ENCODE results near the gene PRMT7. TPM values are rescaled to one million over a fixed set of nuclear protein-coding genes. Genes with fewer than 3 reads are reported as not detected.
A peak's percentile ranks its signal among the peaks of the same experiment; 100 is the strongest.

Gene PRMT7
- total and polyA plus RNA-seq, 10 donors, result 25.0 to 66.4 (median 42.0) TPM

DNA sequence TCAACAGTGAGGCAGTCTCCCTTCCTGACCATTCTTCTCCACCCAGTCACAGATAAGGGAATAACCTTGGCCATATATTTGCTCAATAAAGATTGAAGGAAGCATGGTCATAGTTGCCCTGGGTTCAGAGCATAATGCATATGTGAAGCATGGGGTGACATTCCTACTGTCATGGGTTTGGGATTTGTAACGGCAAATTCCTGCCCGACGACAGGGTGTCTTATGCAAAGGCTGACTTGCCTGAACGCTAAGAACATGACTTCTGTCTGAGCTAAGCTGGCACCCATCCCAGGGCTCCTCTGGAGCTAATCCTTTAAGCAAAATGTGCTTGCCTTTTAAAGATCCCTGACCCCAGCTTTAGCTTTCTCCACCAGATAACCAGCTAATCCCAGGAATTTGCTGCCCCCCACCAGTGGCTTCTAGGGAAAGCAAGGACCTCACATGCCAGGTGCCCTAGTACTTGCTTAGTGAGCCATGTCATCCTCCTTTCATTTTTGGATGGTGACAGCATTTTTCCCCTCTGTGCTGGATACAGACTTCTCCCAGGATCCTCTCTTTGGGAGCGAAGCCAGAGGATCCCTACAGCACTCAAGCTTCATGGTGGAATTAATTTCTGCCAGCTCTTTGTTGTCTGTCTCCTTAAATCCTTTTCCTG is 11.8 kb upstream of the PRMT7 start:
- WGBS, 5 donors, result 75 to 85% (median 82%) methylated on average over 5 of the region's 5 CpGs
- intact Hi-C loops (cut with DNase I; ENCODE audit: low total_unique reads), result no loop called here
- Histone ChIP-seq H3K27me3 (replicated peaks in 1 of 7) (no peaks in the 10 kb centered on the region), H3K4me3 (no peak overlapping the region), H3K4me1 (peaks cover 0 to 50% (median 16%) of the 10 kb centered on the region in 6 donors), H3K27ac (peak overlapping the region in 3 of 8 donors; percentile 5 to 58 (median 13)), H3K36me3 (peaks cover 0 to 100% (median 95%) of the 10 kb centered on the region in 6 donors), H3K9me3 (no peaks in the 10 kb centered on the region)
- DNase-seq, result no peak
- no peak for TF ChIP-seq POLR2AphosphoS5 (IDR thresholded peaks at IDR 0.05)
- no peak for TF ChIP-seq POLR2A (IDR thresholded peaks at IDR 0.05)
- TF ChIP-seq, protein P1, sequence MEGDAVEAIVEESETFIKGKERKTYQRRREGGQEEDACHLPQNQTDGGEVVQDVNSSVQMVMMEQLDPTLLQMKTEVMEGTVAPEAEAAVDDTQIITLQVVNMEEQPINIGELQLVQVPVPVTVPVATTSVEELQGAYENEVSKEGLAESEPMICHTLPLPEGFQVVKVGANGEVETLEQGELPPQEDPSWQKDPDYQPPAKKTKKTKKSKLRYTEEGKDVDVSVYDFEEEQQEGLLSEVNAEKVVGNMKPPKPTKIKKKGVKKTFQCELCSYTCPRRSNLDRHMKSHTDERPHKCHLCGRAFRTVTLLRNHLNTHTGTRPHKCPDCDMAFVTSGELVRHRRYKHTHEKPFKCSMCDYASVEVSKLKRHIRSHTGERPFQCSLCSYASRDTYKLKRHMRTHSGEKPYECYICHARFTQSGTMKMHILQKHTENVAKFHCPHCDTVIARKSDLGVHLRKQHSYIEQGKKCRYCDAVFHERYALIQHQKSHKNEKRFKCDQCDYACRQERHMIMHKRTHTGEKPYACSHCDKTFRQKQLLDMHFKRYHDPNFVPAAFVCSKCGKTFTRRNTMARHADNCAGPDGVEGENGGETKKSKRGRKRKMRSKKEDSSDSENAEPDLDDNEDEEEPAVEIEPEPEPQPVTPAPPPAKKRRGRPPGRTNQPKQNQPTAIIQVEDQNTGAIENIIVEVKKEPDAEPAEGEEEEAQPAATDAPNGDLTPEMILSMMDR (IDR thresholded peaks at IDR 0.05 in 8 of 11, conservative IDR thresholded peaks at IDR 0.05 in 3 of 11), result no peak

DNA sequence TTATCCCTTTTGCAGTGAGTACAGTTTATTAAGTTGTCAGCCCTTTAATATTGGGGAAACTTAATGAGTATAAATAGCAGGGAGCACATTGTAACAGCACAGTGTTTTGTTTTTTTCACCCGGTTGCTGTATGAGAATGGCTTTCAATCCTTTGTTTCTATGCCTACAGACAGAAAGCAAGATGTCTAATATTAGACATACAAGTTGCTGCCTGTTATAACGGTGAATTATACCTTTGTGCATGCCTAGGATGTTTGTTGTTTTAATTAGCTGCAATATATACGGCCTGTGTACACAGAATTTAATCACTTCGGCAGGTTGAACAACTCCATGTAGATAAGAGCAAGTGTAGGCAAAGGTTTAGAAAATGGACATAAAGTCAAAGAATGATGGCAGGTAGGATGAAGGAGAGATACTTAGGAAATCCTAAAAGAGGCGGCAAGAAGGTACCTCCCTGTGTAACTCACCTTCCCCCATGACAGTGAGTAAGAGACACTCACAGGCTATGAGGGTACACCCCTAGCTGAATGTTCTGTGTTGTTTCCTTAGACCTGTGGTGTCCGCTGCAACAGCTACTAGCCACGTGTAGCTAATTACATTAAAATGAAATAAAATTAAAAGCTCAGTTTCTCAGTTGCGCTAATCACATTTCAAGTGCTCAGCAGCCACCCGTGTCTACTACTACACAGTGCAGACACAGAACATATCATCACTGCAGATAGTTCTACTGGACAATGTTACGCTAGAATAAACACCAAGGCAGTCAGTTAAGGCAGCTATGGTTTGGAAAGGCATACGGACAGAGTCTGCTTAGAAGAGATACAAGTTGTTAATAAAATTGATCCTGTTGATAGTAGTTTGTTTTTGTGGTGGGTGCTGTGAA is 11.0 kb upstream of the PRMT7 start:
- TF ChIP-seq, protein P1 (IDR thresholded peaks at IDR 0.05 in 8 of 11, conservative IDR thresholded peaks at IDR 0.05 in 3 of 11), result no peak
- TF ChIP-seq POLR2A (IDR thresholded peaks at IDR 0.05) (no peak), POLR2AphosphoS5 (IDR thresholded peaks at IDR 0.05) (no peak)
- peak overlapping the region in 3 of 8 donors; percentile 44 to 58 (median 51) for H3K27ac ChIP-seq
- 84 to 89% (median 86%) methylated on average over 11 of the region's 11 CpGs for WGBS, 5 donors

DNA sequence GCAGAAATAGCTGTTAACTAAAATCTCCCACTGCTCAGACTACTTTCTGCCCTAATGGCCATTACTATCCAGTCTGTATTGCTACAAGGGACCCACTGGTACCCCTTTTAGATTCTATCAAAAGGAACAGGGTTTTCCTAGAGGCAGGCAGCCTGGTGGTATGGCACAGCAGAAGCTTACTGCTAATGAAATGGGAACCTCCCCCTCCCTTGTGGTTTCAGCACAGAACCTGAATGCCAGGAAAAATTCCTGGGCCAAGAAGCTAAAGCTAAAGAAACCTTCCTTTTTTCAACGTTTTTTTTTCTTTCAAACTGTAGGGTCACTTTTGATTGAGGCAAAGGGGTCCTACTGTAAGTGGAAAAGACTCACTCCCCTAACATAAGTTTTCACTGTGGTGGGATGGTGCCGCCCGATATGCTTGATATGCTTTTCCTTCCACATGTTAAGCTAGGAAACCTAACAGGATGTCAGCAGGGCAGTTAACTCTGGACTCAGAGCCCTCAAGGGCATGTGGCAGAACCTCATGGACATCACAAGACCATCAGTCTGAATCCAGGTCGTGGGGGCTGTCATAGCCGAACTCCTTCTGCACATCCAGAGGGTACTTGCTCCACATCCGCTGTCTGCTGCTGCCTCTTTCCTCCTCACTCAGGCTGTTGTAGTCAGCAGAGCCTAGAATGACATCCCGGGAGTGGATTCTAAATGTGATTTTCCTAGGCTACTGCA is 9.9 kb upstream of the PRMT7 start:
- WGBS, 5 donors, result 57 to 66% (median 59%) methylated on average over 7 of the region's 7 CpGs
- intact Hi-C loops (cut with DNase I; ENCODE audit: low total_unique reads), result no loop called here
- H3K9me3 ChIP-seq, result no peaks in the 10 kb centered on the region
- H3K27me3 ChIP-seq (replicated peaks in 1 of 7), result no peaks in the 10 kb centered on the region
- no peak overlapping the region for H3K4me3 ChIP-seq
- peak overlapping the region in 5 of 8 donors; percentile 38 to 56 (median 44) for H3K27ac ChIP-seq
- TF ChIP-seq POLR2AphosphoS5 (IDR thresholded peaks at IDR 0.05) (peak in 1 of 3 donors; percentile 25), POLR2A (IDR thresholded peaks at IDR 0.05) (no peak)
- TF ChIP-seq, protein P1 (IDR thresholded peaks at IDR 0.05 in 8 of 11, conservative IDR thresholded peaks at IDR 0.05 in 3 of 11), result no peak
- DNase-seq, result no peak
- peaks cover 0 to 100% (median 96%) of the 10 kb centered on the region in 6 donors for H3K36me3 ChIP-seq
- peaks cover 0 to 57% (median 16%) of the 10 kb centered on the region in 6 donors for H3K4me1 ChIP-seq

More for the DNA sequence above, 11.0 kb upstream of the PRMT7 start:
- Histone ChIP-seq H3K4me1 (peaks cover 0 to 50% (median 16%) of the 10 kb centered on the region in 6 donors), H3K4me3 (no peak overlapping the region), H3K36me3 (peaks cover 0 to 100% (median 96%) of the 10 kb centered on the region in 6 donors), H3K27me3 (replicated peaks in 1 of 7) (no peaks in the 10 kb centered on the region), H3K9me3 (no peaks in the 10 kb centered on the region)
- no peak for DNase-seq
- intact Hi-C loops (cut with DNase I; ENCODE audit: low total_unique reads), result no loop called here
